Astrocyte (in vitro differentiated cells and primary cell): Measurements from ENCODE around the gene WSCD2.

Experiments used
- CTCF ChIP-seq: IDR thresholded peaks from 2 replicates; pipeline ENCODE4 v1.5.1; 2011; ENCODE audit warnings: low read depth, mild to moderate bottlenecking, inconsistent platforms, low read length, moderate library complexity; ENCODE audit not compliant: insufficient read depth
- EZH2 ChIP-seq: IDR thresholded peaks from 2 replicates; pipeline ENCODE4 v1.6.1; 2012; ENCODE audit warnings: mild to moderate bottlenecking, low read length, inconsistent platforms; ENCODE audit not compliant: insufficient read depth

- no peak for TF ChIP-seq CTCF
- no peak for TF ChIP-seq EZH2
These were observed 8.3 kb upstream of the WSCD2 start for GRCh38 chr12:108120863-108121165.
